ENCODE measurements around the gene MRPS15.

GRCh38 chr1:36446746-36447145, 17.4 kb downstream of the MRPS15 start:
- TF ChIP-seq CTCF (conservative IDR thresholded peaks at IDR 0.05), result no peak
- no peak for TF ChIP-seq ZFX (IDR thresholded peaks at IDR 0.05)
